GM10266 (cell line): ENCODE data around the gene MICAL3.

ENCODE experiments used
- DNase-seq: peaks from one replicate; pipeline ENCODE4 v3.0.0; 2012; ENCODE audit errors: extremely low spot score
- TF ChIP-seq, protein P1 (sequence below): IDR thresholded peaks from 2 replicates; pipeline ENCODE4 v1.5.1; 2012; ENCODE audit warnings: mild to moderate bottlenecking, low read depth; ENCODE audit not compliant: control insufficient read depth, insufficient read depth; ENCODE audit errors: missing control alignments

The MICAL3 gene

DNA sequence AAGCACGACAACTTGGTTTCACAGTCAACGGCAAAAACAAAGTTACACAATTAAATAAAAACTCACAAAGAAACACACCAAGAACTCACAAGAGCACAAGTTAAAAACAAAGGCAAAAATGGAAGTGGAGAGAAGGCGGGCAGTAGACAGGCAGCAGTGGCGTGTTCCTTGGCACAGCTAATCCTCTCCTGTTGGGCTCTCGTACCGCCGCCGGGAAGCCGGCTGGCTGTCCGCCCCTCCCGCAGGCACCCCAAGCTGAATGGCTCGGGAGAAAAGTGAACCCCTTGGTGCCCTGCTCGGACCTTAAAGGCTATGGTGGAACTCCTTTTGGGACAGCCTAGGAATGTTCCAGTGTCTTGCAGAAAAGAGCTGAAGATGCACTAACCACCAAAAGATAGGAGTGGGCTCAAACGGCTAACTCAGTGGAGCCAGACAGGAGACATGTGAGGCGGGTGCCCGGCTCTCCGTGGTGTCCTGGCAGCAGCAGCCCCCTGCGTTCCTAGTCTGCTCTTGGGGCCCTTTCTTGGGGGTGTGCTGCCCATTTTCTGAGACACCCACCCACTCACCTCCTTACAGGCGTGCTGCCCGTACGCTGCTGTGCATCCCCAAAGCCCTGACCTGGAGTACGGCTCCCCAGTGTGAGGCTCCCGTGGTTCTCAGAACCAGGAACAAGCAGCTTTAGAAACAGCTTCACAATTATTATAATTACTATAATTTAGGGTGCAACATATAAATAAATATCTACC lies 164.0 kb downstream of the MICAL3 start:
- TF ChIP-seq, protein P1, sequence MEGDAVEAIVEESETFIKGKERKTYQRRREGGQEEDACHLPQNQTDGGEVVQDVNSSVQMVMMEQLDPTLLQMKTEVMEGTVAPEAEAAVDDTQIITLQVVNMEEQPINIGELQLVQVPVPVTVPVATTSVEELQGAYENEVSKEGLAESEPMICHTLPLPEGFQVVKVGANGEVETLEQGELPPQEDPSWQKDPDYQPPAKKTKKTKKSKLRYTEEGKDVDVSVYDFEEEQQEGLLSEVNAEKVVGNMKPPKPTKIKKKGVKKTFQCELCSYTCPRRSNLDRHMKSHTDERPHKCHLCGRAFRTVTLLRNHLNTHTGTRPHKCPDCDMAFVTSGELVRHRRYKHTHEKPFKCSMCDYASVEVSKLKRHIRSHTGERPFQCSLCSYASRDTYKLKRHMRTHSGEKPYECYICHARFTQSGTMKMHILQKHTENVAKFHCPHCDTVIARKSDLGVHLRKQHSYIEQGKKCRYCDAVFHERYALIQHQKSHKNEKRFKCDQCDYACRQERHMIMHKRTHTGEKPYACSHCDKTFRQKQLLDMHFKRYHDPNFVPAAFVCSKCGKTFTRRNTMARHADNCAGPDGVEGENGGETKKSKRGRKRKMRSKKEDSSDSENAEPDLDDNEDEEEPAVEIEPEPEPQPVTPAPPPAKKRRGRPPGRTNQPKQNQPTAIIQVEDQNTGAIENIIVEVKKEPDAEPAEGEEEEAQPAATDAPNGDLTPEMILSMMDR: no peak
- DNase-seq: no peak

DNA sequence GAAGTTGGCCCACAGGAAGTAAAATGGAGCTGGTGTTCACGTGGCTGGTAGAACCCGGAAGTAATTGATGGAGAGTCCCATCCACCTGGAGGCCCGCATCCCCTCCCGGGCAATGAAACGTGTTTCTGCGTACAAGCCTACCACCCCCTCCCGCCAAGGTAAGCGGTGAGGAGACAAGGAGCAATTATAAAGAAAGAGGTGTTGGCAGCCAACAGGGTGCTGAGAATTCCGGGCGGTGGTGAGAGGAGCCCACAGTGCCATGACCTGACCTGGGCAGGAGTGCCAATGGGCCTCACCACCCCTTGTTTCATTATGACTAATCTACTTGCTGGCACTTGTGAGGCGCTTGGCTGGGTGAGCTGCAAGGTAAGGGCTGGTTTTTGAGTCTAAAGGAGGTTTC lies 166.3 kb downstream of the MICAL3 start:
- DNase-seq: no peak
- TF ChIP-seq, protein P1: no peak

DNA sequence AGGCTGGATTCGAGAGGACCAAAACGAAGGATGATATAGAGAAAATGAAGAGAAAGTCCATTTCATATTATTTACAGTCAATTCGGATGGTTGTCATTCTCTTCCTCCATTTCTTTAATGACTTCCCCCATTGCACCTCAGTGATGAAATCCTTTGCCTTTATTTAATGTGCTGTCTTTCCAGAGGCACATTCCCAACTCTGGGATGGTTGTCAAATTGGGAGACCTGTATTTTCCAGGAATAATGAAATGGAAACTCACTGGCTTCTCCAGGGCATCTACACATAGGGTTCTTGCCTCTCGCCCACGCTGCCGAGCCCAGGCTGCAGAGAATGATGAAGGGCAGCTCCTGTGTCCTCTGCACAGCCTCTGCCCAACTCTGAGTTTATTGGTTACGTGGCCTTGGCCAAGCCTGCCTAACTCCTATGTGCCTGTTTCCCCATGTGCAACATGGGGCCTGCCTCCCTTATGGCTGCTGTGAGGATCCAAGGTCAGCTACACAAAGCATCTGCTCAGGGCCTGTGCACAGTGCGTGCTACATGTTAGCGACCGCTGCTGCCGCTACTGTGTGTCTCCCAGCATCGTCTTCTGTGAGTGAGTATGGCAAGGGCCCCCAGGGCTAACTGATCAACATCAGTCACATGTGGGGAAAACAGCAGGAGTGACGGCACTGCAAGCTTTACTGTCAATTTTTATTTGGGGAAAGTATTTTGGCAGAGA lies 168.6 kb downstream of the MICAL3 start:
- TF ChIP-seq, protein P1: no peak
- no peak for DNase-seq

DNA sequence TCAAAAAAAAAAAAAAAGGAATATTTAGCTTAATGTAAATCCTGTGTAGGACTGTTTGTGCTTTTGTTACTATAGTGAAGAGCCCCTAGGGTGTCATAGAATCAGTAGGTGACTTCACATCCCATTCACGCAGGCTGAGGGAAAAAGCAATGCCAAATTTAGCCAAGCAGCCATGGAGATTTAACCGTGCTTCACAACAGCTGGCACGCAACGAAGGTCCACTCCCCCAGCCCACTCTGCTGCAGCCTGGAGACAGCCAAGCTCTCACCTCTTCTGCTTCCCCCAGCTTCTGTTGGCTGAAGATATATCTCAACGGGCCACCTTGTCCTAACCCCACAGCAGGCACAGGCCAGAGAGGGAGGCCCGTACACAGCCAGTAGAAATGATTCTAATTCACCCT lies 171.3 kb downstream of the MICAL3 start:
- DNase-seq: no peak
- TF ChIP-seq, protein P1: no peak

DNA sequence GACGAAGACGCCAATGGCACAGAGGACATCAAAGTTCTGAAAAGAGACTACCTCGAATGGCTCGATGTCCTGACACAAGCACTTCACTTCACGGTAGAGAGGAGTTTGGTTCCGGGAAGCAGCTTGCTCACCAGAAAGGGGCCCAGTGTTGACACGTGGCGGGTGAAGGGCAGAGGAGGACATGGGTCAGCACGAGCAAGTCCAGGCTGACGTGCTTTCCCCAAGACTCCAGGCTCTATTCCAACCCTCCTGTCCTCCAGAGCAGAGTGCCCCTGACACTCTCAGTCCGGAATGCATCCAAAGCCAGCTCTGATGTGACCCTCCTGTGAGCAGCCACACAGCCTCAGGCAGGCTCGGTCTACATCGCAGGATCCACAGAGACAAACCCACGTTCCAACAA lies 172.6 kb downstream of the MICAL3 start:
- no peak for DNase-seq
- TF ChIP-seq, protein P1: no peak

DNA sequence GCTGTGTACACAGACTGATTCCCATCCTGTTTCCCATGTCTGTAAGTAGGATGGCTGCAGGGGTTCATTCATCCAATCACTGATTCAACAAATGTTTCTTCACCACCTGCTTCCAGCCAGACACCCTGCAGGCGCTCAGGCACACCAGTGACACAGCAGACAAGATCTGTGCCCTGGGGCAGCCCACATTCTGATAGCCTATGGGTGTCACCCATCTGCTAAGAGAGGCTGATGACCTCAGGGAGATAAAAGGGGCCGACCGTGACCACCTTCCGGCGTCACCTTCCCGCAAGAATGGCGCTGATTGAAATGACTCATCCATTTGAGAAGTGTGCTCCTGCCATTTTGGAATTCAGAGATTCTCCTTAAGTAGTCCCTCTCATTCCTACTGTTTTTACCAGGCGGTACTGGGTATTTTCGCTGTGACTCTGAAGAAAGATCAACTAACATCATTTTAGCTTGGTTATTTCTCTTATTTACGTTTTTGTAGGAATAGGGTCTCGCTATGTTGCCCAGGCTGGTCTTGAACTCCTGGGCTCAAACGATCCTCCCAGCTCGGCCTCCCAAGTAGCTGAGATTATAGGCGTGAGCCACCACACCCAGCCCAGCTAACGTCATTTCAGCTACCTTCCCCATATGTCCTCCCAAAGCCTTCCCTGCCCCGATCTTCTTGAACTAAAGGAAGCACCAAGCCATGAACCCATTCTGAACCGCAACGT lies 176.8 kb downstream of the MICAL3 start:
- TF ChIP-seq, protein P1: no peak
- no peak for DNase-seq

DNA sequence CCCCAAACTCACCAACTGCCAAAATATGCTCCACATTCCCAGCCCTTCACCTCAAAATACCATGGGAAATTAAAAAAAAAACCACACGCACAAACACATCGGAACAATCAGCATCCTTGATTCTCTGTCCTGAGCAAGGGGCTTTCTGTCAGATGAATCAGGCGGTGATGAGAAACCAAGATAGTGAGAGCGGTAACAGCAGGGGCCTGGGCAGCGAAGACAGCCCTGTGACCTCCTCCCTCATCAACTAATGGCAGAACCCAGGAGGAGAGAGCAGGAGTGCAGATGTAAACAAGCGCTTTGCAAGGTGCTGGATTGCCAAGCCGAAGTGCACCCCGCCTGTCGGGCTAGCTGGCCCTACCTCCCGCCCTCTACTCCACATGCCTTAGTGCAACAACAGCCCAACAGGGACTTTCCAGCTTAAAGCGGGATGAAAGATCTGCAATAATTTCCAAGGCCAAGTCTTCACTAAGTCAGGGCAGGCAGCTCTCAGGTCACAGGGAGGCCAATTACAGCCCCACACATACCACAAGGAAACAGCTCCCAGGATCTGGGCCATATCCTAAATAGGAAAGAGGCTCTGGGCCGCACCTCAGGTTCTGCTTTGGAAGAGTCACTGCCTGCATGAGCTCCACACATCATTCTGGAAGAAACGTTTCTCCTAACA lies 177.9 kb downstream of the MICAL3 start:
- DNase-seq: no peak
- TF ChIP-seq, protein P1: no peak
